T-helper 17 cell (primary cell): ENCODE results near the gene DLEC1. TPM values are rescaled to one million over a fixed set of nuclear protein-coding genes. Genes with fewer than 3 reads are reported as not detected.
"Not testable (repeated sequence)": the region's sequence is repeated elsewhere in the genome, so short reads cannot be mapped to it uniquely, and the experiment has no call there.

Experiments used
- ATAC-seq: fragments of 150-1000 bp; cut with Tn5 transposase; 2 replicates; pipeline ENCODE4 v1.10.0; 2021; ENCODE audit warnings: mild to moderate bottlenecking, moderate library complexity
- DNase-seq, 3 donors: peaks; one replicate each; pipeline versions ENCODE4 v3.0.0 to v3.0.0-alpha.2; 2020 to 2021
- H3K9me3 ChIP-seq: one replicate; pipeline ENCODE4 v1.7.0; 2013; ENCODE audit warnings: low read length, mild to moderate bottlenecking; ENCODE audit not compliant: control insufficient read depth, poor library complexity, severe bottlenecking
- H3K27ac Mint-ChIP-seq: one replicate; pipeline ENCODE4 v1.8.0; 2022; ENCODE audit warnings: mild to moderate bottlenecking, moderate library complexity, mixed read lengths
- H3K27me3 Mint-ChIP-seq: one replicate; pipeline ENCODE4 v1.8.0; 2022; ENCODE audit warnings: mixed read lengths
- H3K36me3 Mint-ChIP-seq: one replicate; pipeline ENCODE4 v1.8.0; 2022; ENCODE audit warnings: low read depth, mixed read lengths
- H3K4me1 Mint-ChIP-seq: one replicate; pipeline ENCODE4 v1.8.0; 2022; ENCODE audit warnings: mild to moderate bottlenecking, mixed read lengths
- H3K4me3 Mint-ChIP-seq: one replicate; pipeline ENCODE4 v1.8.0; 2022; ENCODE audit warnings: mild to moderate bottlenecking, moderate library complexity, mixed read lengths
- total RNA-seq, 4 donors: library from RNA in 2 of 4; stranded (reverse) in 2 of 4; gene quantifications; one replicate each; pipeline ENCODE4 v1.2.3 and lab custom pipeline; 2022 to 2026

The DLEC1 gene
- total RNA-seq, 2 donors from 2014 or later = 8.6 to 16.3 TPM

- DNase-seq (peak in 2 of 3 donors; percentile 63 to 64), ATAC-seq (no peak)
- H3K27me3 Mint-ChIP-seq = no peaks in the 10 kb centered on the region
- H3K27ac Mint-ChIP-seq = peak within 1 kb of the TSS; percentile 88
- H3K9me3 ChIP-seq = peaks cover 3% of the 10 kb centered on the region
- no peaks in the 10 kb centered on the region for H3K36me3 Mint-ChIP-seq
- peaks cover 45% of the 10 kb centered on the region for H3K4me1 Mint-ChIP-seq
- H3K4me3 Mint-ChIP-seq = peak within 1 kb of the TSS; percentile 93
Measured at GRCh38 chr3:38029400-38030125, 9.4 kb upstream of the DLEC1 start, which contains the start of gene PLCD1. PLCD1 (minus strand) TSS chr3:38029642; CDS start chr3:38029539, 103 bp downstream.

GRCh38 chr3:38030126-38031021 is 8.6 kb upstream of the DLEC1 start:
- peak overlapping the region; percentile 96 for H3K27ac Mint-ChIP-seq
- H3K9me3 ChIP-seq = peaks cover 3% of the 10 kb centered on the region
- H3K4me3 Mint-ChIP-seq = peak overlapping the region; percentile 93
- peak; percentile 8 for ATAC-seq
- peaks cover 41% of the 10 kb centered on the region for H3K4me1 Mint-ChIP-seq
- H3K27me3 Mint-ChIP-seq = no peaks in the 10 kb centered on the region
- DNase-seq = no peak
- H3K36me3 Mint-ChIP-seq = no peaks in the 10 kb centered on the region

DNA sequence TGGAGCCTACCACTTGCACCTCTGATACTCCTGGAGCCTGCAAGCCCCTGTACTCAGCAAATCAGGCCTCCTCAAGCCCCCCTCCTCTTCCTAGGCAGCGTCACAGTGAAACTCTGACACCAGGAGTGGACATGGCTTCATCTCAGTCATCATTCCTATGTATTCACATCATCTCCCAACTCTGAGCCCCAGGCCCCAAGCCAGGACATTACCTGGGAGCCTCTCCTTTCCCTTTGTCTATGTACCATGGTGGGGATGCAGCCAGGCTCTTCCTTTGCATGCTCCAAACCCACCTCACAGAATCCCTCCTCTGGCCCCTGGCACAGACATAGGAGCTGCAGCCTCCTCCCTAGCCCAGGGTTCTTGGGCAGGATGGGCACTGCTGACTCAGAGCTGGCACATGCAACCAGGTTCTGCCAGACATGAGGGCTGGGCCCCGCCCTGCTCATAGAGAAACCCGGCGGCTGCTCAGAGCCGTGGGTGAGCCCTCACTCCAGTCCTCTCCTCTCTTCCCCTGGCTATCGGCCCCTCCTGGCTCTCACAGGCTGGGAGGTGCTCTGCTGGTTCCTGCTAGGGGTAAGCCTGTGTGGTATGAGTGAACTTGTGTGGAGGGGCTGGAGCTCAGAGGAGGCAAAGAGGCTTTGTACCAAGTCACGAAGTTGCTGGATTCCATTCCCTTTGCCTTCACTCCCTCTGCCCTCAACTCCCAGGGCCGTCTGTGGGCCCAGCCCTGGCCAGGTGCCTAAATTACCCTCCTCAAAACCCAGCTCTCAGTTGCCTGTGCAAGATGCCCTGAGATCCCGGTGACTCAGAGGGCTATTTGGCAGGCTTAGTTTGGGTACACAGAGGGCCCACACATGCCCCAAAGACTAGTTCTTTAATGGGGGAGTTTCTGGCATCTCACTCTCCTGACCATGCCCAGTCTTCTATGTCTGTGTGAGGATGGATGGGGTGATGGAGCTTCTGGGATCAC is 7.7 kb upstream of the DLEC1 start:
- no peaks in the 10 kb centered on the region for H3K36me3 Mint-ChIP-seq
- DNase-seq (peak in 2 of 3 donors; percentile 40 to 46), ATAC-seq (peak; percentile 91)
- H3K9me3 ChIP-seq = peaks cover 3% of the 10 kb centered on the region
- H3K27me3 Mint-ChIP-seq = no peaks in the 10 kb centered on the region
- H3K27ac Mint-ChIP-seq = peak overlapping the region; percentile 96
- H3K4me3 Mint-ChIP-seq = peak overlapping the region; percentile 93
- peaks cover 36% of the 10 kb centered on the region for H3K4me1 Mint-ChIP-seq

DNA sequence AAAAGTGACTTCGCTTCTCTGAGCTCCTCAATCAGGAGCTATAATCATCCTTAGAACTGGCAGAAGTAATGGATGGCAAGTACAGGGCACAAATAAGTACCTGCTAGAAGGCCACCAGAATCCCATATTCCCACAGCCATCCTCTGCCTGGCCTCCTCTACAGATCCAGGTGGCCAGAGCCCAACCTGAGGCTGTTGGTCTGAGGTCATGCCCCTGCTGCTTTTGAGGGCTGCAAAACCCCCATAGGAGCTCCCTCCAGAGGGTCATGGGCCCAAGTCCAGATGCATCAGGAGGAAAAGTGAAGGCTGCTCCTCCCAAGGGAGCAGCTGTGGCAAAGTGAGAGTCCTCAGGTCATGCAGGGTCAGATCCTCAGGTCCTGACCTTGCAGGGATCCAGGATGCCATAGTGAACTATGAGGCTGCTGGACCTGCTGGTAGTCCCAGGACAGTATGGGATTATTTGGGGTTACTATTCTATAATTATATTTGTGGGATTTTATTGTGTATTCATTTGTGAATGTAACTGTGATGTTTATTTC is 6.6 kb upstream of the DLEC1 start:
- DNase-seq (no peak), ATAC-seq (no peak)
- peaks cover 3% of the 10 kb centered on the region for H3K9me3 ChIP-seq
- no peaks in the 10 kb centered on the region for H3K27me3 Mint-ChIP-seq
- no peak overlapping the region for H3K4me3 Mint-ChIP-seq
- H3K27ac Mint-ChIP-seq = peak overlapping the region; percentile 96
- H3K36me3 Mint-ChIP-seq = no peaks in the 10 kb centered on the region
- peaks cover 38% of the 10 kb centered on the region for H3K4me1 Mint-ChIP-seq

DNA sequence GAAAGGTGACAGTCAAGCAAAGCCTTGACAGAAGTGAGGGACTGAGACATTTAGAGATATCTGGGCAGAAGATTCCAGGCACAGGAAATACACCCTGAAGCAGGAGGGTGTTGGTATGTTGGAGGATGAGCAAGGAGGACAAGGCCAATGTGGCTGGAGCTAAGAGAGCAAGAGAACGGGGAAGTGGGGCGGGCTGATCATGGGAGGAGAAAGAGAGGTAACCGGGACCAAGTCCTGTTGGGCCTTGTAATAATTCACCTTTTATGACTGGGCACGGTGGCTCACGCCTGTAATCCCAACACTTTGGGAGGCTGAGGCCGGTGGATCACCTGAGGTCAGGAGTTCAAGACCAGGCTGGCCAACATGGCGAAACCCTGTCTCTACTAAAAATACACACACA is 5.4 kb upstream of the DLEC1 start:
- peaks cover 40% of the 10 kb centered on the region for H3K4me1 Mint-ChIP-seq
- H3K27ac Mint-ChIP-seq, ATAC-seq, H3K4me3 Mint-ChIP-seq, DNase-seq, H3K27me3 Mint-ChIP-seq, H3K36me3 Mint-ChIP-seq, H3K9me3 ChIP-seq: not testable (repeated sequence)

- H3K9me3 ChIP-seq, DNase-seq, H3K36me3 Mint-ChIP-seq, H3K4me3 Mint-ChIP-seq, H3K27me3 Mint-ChIP-seq, ATAC-seq, H3K27ac Mint-ChIP-seq: not testable (repeated sequence)
- peaks cover 45% of the 10 kb centered on the region for H3K4me1 Mint-ChIP-seq
Measured at GRCh38 chr3:38034335-38034734, 4.7 kb upstream of the DLEC1 start.

GRCh38 chr3:38036286-38036685 is 2.7 kb upstream of the DLEC1 start:
- H3K27ac Mint-ChIP-seq = peak overlapping the region; percentile 91

GRCh38 chr3:38036906-38037305 is 2.1 kb upstream of the DLEC1 start:
- Mint-ChIP-seq H3K4me3 (peak overlapping the region; percentile 37), H3K27ac (peak overlapping the region; percentile 91), H3K36me3 (no peaks in the 10 kb centered on the region), H3K4me1 (peaks cover 41% of the 10 kb centered on the region), H3K27me3 (no peaks in the 10 kb centered on the region)
- DNase-seq = no peak
- H3K9me3 ChIP-seq = no peaks in the 10 kb centered on the region
- ATAC-seq = no peak

More at GRCh38 chr3:38036286-38036685, 2.7 kb upstream of the DLEC1 start:
- peaks cover 47% of the 10 kb centered on the region for H3K4me1 Mint-ChIP-seq
- no peak for ATAC-seq
- H3K9me3 ChIP-seq = no peaks in the 10 kb centered on the region
- DNase-seq = no peak
- no peaks in the 10 kb centered on the region for H3K27me3 Mint-ChIP-seq
- no peaks in the 10 kb centered on the region for H3K36me3 Mint-ChIP-seq
- H3K4me3 Mint-ChIP-seq = no peak overlapping the region

- peak overlapping the region; percentile 53 for H3K4me3 Mint-ChIP-seq
- peak; percentile 67 for ATAC-seq
- peak in 1 of 3 donors; percentile 31 for DNase-seq
- peak overlapping the region; percentile 91 for H3K27ac Mint-ChIP-seq
- peaks cover 3% of the 10 kb centered on the region for H3K36me3 Mint-ChIP-seq
- no peaks in the 10 kb centered on the region for H3K27me3 Mint-ChIP-seq
- H3K4me1 Mint-ChIP-seq = peaks cover 35% of the 10 kb centered on the region
- H3K9me3 ChIP-seq = no peaks in the 10 kb centered on the region
Measured at GRCh38 chr3:38038447-38038911, 529 bp upstream of the DLEC1 start.

GRCh38 chr3:38039899-38040261 is 872 bp downstream of the DLEC1 start:
- ATAC-seq (peak; percentile 62), DNase-seq (peak in 2 of 3 donors; percentile 38 to 53)
- H3K27ac Mint-ChIP-seq = peak overlapping the region; percentile 91
- H3K9me3 ChIP-seq = no peaks in the 10 kb centered on the region
- peak overlapping the region; percentile 53 for H3K4me3 Mint-ChIP-seq
- peaks cover 32% of the 10 kb centered on the region for H3K4me1 Mint-ChIP-seq
- peaks cover 3% of the 10 kb centered on the region for H3K36me3 Mint-ChIP-seq
- H3K27me3 Mint-ChIP-seq = no peaks in the 10 kb centered on the region

DNA sequence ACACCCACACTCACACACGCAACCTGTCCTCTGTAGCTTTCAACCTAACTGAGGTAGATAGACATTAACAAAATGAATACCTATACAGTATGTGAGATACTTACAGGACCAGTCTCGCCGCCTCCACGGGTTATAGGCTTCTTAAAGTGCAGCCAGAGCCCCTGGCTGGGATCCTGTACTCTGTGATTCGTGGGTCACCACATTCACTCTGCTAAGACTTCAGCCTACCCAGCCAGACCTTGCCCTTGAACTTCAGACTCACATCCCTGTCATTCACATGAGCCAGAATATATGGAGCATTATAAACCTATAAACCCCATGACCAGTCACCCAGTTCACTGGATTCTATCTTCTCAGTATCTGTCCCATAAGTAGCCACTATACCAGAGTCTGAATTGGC is 1.4 kb downstream of the DLEC1 start:
- ATAC-seq (no peak), DNase-seq (no peak)
- H3K9me3 ChIP-seq = no peaks in the 10 kb centered on the region
- Mint-ChIP-seq H3K4me1 (peaks cover 32% of the 10 kb centered on the region), H3K4me3 (peak overlapping the region; percentile 53), H3K36me3 (peaks cover 3% of the 10 kb centered on the region), H3K27ac (peak overlapping the region; percentile 91), H3K27me3 (no peaks in the 10 kb centered on the region)

- no peak overlapping the region for H3K27ac Mint-ChIP-seq
- peaks cover 21% of the 10 kb centered on the region for H3K4me1 Mint-ChIP-seq
- no peak overlapping the region for H3K4me3 Mint-ChIP-seq
- DNase-seq (no peak), ATAC-seq (no peak)
- no peaks in the 10 kb centered on the region for H3K9me3 ChIP-seq
- peaks cover 11% of the 10 kb centered on the region for H3K36me3 Mint-ChIP-seq
- H3K27me3 Mint-ChIP-seq = no peaks in the 10 kb centered on the region
Measured at GRCh38 chr3:38043486-38043885, 4.5 kb downstream of the DLEC1 start.
